KMS-11 (cell line): Measurements from ENCODE around the gene KLHL3.

Experiments used
- H2AFZ ChIP-seq: fragments of 200-600 bp; sonication (generic); 2 replicates; pipeline ENCODE4 v1.6.1; 2016; ENCODE audit warnings: antibody characterized with exemption, mixed run types, low read depth
- H3K27ac ChIP-seq: fragments of 200-600 bp; sonication (generic); 2 replicates; pipeline ENCODE4 v1.6.1; 2016; ENCODE audit warnings: mild to moderate bottlenecking, mixed run types
- H3K27me3 ChIP-seq: fragments of 200-600 bp; sonication (generic); 2 replicates; pipeline ENCODE4 v1.6.1; 2017; ENCODE audit warnings: mild to moderate bottlenecking, low read depth, mixed run types, moderate library complexity; ENCODE audit not compliant: insufficient read depth
- H3K36me3 ChIP-seq: fragments of 200-600 bp; sonication (generic); 2 replicates; pipeline ENCODE4 v1.6.1; 2017; ENCODE audit warnings: mild to moderate bottlenecking, mixed run types; ENCODE audit not compliant: insufficient read depth
- H3K4me1 ChIP-seq: fragments of 200-600 bp; sonication (generic); 2 replicates; pipeline ENCODE4 v1.6.1; 2016; ENCODE audit warnings: mild to moderate bottlenecking, low read depth, mixed run types; ENCODE audit not compliant: poor library complexity, severe bottlenecking
- H3K4me2 ChIP-seq: fragments of 200-600 bp; sonication (generic); 2 replicates; pipeline ENCODE4 v1.7.0; 2016; ENCODE audit warnings: mild to moderate bottlenecking, mixed run types
- H3K4me3 ChIP-seq: fragments of 200-600 bp; sonication (generic); IDR thresholded peaks from 2 replicates; pipeline ENCODE4 v1.6.1; 2017; ENCODE audit warnings: low read depth, low read length, mixed read lengths; ENCODE audit not compliant: insufficient read depth
- H3K79me2 ChIP-seq: fragments of 200-600 bp; sonication (generic); 2 replicates; pipeline ENCODE4 v1.6.1; 2016; ENCODE audit warnings: low read depth, mixed run types; ENCODE audit not compliant: insufficient read depth
- H3K9ac ChIP-seq: fragments of 200-600 bp; sonication (generic); 2 replicates; pipeline ENCODE4 v1.6.1; 2016; ENCODE audit warnings: mild to moderate bottlenecking, mixed run types
- H4K20me1 ChIP-seq: fragments of 200-600 bp; sonication (generic); 2 replicates; pipeline ENCODE4 v1.6.1; 2016; ENCODE audit warnings: mild to moderate bottlenecking, mixed run types; ENCODE audit not compliant: insufficient read depth
- CTCF ChIP-seq: fragments of 200-600 bp; sonication (generic); conservative IDR thresholded peaks from 2 replicates; pipeline ENCODE4 v1.6.1; 2017; ENCODE audit warnings: low read depth, mild to moderate bottlenecking, antibody characterized with exemption, low read length, moderate library complexity, mixed read lengths

Gene KLHL3

DNA sequence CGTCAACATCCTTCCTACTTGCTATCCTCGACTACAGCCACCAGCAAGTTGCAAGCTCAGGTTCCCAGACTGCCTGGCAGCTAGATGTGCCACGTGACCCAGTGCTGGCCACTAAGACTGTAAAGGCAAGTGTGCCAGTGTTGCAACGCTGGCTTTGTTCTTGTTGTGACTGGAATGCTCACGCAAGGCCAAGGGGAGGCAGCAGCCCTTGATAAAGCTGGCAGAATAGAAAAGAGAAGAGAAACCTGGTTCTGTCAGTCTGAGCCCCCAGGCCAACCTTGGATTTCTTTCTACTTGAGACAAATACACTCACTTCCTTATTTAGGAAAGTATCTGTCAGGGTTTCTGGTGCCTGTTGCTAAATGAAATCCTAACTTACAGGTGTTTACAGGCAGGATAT, 113.0 kb downstream of the KLHL3 start:
- Histone ChIP-seq H3K9ac (no peak overlapping the region), H3K4me2 (no peak overlapping the region), H3K27me3 (no peaks in the 10 kb centered on the region), H3K36me3 (no peaks in the 10 kb centered on the region), H3K4me3 (no peak overlapping the region), H3K27ac (no peak overlapping the region), H3K79me2 (no peaks in the 10 kb centered on the region), H3K4me1 (no peaks in the 10 kb centered on the region), H2AFZ (no peak overlapping the region), H4K20me1 (no peaks in the 10 kb centered on the region)
- no peak for TF ChIP-seq CTCF

GRCh38 chr5:137621861-137622823, 113.7 kb downstream of the KLHL3 start:
- Histone ChIP-seq H2AFZ (no peak overlapping the region), H3K27ac (no peak overlapping the region), H3K79me2 (no peaks in the 10 kb centered on the region), H4K20me1 (no peaks in the 10 kb centered on the region), H3K36me3 (no peaks in the 10 kb centered on the region), H3K27me3 (no peaks in the 10 kb centered on the region), H3K4me3 (no peak overlapping the region), H3K4me1 (no peaks in the 10 kb centered on the region), H3K4me2 (no peak overlapping the region), H3K9ac (no peak overlapping the region)
- no peak for TF ChIP-seq CTCF

- H3K36me3 ChIP-seq: no peaks in the 10 kb centered on the region
- no peaks in the 10 kb centered on the region for H3K27me3 ChIP-seq
- H3K79me2 ChIP-seq: no peaks in the 10 kb centered on the region
- no peak overlapping the region for H3K4me3 ChIP-seq
- no peaks in the 10 kb centered on the region for H4K20me1 ChIP-seq
- no peak overlapping the region for H3K27ac ChIP-seq
- no peak for TF ChIP-seq CTCF
- no peak overlapping the region for H3K9ac ChIP-seq
- no peaks in the 10 kb centered on the region for H3K4me1 ChIP-seq
- H3K4me2 ChIP-seq: no peak overlapping the region
- H2AFZ ChIP-seq: no peak overlapping the region
Measured at GRCh38 chr5:137621306-137621705, 114.6 kb downstream of the KLHL3 start.

- no peak overlapping the region for H3K4me3 ChIP-seq
- H3K4me1 ChIP-seq: no peaks in the 10 kb centered on the region
- H3K79me2 ChIP-seq: no peaks in the 10 kb centered on the region
- H4K20me1 ChIP-seq: no peaks in the 10 kb centered on the region
- H3K9ac ChIP-seq: no peak overlapping the region
- H3K27ac ChIP-seq: no peak overlapping the region
- no peak overlapping the region for H2AFZ ChIP-seq
- H3K36me3 ChIP-seq: no peaks in the 10 kb centered on the region
- no peak for TF ChIP-seq CTCF
- no peaks in the 10 kb centered on the region for H3K27me3 ChIP-seq
- H3K4me2 ChIP-seq: no peak overlapping the region
Measured at GRCh38 chr5:137619191-137619870, 116.6 kb downstream of the KLHL3 start.
